Gastrocnemius medialis (tissue), 4 donors: ENCODE results near the gene GTF2E1. TPM values are rescaled to one million over a fixed set of nuclear protein-coding genes. Genes with fewer than 3 reads are reported as not detected.

ENCODE experiments used
- ATAC-seq, 2 donors: fragments of 150-250 bp; one replicate each; pipeline ENCODE4 v1.9.1; 2016
- DNase-seq, 2 donors: peaks; one replicate each; pipeline ENCODE4 v3.0.0-alpha.2; 2019
- H3K27ac ChIP-seq, 4 donors: fragments of 200-600 bp; sonication (generic); 1 replicate in 1 of 4; 2 replicates in 3 of 4; pipeline ENCODE4 v1.5.1; 2016 to 2018; ENCODE audit warnings: mild to moderate bottlenecking in 2 of 4, moderate library complexity in 1 of 4
- H3K27me3 ChIP-seq, 3 donors: fragments of 200-600 bp; sonication (generic) in 2 of 3; 1 replicate in 1 of 3; 2 replicates in 2 of 3; pipeline versions ENCODE4 v1.5.1 to v1.6.0; 2016 to 2019; ENCODE audit warnings: mild to moderate bottlenecking in 1 of 3, moderate library complexity in 1 of 3
- H3K36me3 ChIP-seq, 2 donors: fragments of 200-600 bp; sonication (generic) in 1 of 2; one replicate each; pipeline ENCODE4 v1.5.1; 2017 to 2018
- H3K4me1 ChIP-seq, 2 donors: fragments of 200-600 bp; sonication (generic) in 1 of 2; one replicate each; pipeline ENCODE4 v1.5.1; 2016 to 2017; ENCODE audit warnings: mild to moderate bottlenecking in 2 of 2
- H3K4me3 ChIP-seq, 4 donors: fragments of 200-600 bp; sonication (generic) in 3 of 4; 1 replicate in 1 of 4; 2 replicates in 3 of 4; pipeline ENCODE4 v1.5.1; 2016 to 2019; ENCODE audit warnings: mild to moderate bottlenecking in 2 of 4
- H3K9me3 ChIP-seq, 3 donors: fragments of 200-600 bp; sonication (generic) in 2 of 3; 1 replicate in 1 of 3; 2 replicates in 2 of 3; pipeline ENCODE4 v1.5.1; 2016 to 2019
- POLR2A ChIP-seq, 2 donors: fragments of 450-650 bp; IDR thresholded peaks; one replicate each; pipeline ENCODE4 v1.6.1; 2017; ENCODE audit warnings: antibody characterized with exemption in 2 of 2, mild to moderate bottlenecking in 2 of 2, moderate library complexity in 2 of 2
- in situ Hi-C, 4 donors: fragments of 200-750 bp; cut with MboI; loops; one replicate each; pipeline versions ENCODE4 v1.15.0 to v1.8.0; 2017; ENCODE audit warnings: low sequenced_read_pairs in 4 of 4
- intact Hi-C: fragments of 100-400 bp; cut with DNase I; formaldehyde crosslinking; loops from one replicate; pipeline ENCODE4 v1.15.1; 2023; ENCODE audit warnings: low total_unique reads
- total RNA-seq, 4 donors: library from RNA; depleted of rRNA; stranded (reverse); fragments of >200 nt; gene quantifications; one replicate each; pipeline versions ENCODE4 v1.1.0 to v1.2.3, GENCODE V29; 2016
- TF ChIP-seq, protein P1 (sequence below), 5 experiments: fragments of 450-650 bp in 3 of 5; fragments of 200-600 bp in 2 of 5; sonication (generic) in 2 of 5; IDR thresholded peaks in 4 of 5; conservative IDR thresholded peaks in 1 of 5; 1 replicate in 4 of 5; 2 replicates in 1 of 5; pipeline ENCODE4 v1.5.1; 2016 to 2019; ENCODE audit warnings: antibody characterized with exemption in 5 of 5, mild to moderate bottlenecking in 3 of 5, moderate library complexity in 3 of 5

GTF2E1 gene
- total RNA-seq, 4 donors from 2014 or later: 7.3 to 23.8 (median 19.3) TPM

DNA sequence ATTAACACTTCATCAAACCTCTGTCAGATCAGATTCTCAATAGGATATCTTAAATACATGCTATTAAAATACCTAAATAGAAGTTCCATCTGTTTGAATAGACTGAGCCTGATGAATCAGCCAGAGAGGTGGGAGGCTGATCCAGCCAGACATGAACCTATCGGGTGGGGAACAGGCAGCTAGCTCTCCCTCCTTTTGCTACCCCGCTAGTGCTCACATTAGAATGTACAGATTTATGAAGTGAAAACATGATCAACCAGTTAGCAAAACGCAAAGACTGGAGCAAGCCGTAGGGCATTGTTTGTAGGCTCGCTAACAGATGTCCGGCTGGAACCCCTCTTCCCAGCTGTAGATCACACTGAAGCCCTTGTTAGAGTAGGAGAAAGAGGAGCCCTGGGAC lies 54.4 kb downstream of the GTF2E1 start:
- no peak overlapping the region for H3K4me3 ChIP-seq
- no peaks in the 10 kb centered on the region for H3K9me3 ChIP-seq
- intact Hi-C loops (no loop called here), in situ Hi-C loops (loop anchor here (5.0 to 25.0 kb wide), 4 partner anchors 232 to 560 kb away; no protein-coding TSS in a partner anchor)
- ATAC-seq (no peak), DNase-seq (no peak)
- H3K4me1 ChIP-seq: peaks cover 0 to 7% of the 10 kb centered on the region in 2 donors
- no peak overlapping the region for H3K27ac ChIP-seq
- H3K27me3 ChIP-seq: no peaks in the 10 kb centered on the region
- no peak for TF ChIP-seq POLR2A (IDR thresholded peaks at IDR 0.05)
- TF ChIP-seq, protein P1, sequence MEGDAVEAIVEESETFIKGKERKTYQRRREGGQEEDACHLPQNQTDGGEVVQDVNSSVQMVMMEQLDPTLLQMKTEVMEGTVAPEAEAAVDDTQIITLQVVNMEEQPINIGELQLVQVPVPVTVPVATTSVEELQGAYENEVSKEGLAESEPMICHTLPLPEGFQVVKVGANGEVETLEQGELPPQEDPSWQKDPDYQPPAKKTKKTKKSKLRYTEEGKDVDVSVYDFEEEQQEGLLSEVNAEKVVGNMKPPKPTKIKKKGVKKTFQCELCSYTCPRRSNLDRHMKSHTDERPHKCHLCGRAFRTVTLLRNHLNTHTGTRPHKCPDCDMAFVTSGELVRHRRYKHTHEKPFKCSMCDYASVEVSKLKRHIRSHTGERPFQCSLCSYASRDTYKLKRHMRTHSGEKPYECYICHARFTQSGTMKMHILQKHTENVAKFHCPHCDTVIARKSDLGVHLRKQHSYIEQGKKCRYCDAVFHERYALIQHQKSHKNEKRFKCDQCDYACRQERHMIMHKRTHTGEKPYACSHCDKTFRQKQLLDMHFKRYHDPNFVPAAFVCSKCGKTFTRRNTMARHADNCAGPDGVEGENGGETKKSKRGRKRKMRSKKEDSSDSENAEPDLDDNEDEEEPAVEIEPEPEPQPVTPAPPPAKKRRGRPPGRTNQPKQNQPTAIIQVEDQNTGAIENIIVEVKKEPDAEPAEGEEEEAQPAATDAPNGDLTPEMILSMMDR (IDR thresholded peaks at IDR 0.05 in 4 of 5, conservative IDR thresholded peaks at IDR 0.05 in 1 of 5): no peak
- H3K36me3 ChIP-seq: no peaks in the 10 kb centered on the region

DNA sequence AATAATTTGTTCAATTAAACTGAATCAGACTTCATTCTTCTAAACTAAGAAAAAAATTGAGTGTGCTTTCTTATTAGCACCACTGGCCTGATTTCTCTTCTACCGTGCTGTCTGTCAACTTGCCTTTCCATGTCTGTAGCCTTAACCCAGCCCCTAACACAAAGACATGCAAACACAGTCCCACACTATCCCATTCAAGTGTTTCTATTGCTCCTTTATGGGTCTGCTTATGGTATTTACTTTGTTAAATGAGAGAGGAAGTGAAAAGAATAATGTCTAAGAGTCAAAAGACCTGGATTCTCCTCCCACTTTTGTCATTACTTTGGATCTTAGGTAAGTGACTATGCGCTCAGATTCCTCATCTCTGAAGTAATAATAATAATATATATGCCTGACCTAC lies 55.3 kb downstream of the GTF2E1 start:
- Histone ChIP-seq H3K36me3 (no peaks in the 10 kb centered on the region), H3K27me3 (no peaks in the 10 kb centered on the region), H3K4me1 (peaks cover 0 to 7% of the 10 kb centered on the region in 2 donors), H3K4me3 (no peak overlapping the region), H3K27ac (no peak overlapping the region), H3K9me3 (no peaks in the 10 kb centered on the region)
- TF ChIP-seq POLR2A (IDR thresholded peaks at IDR 0.05): no peak
- TF ChIP-seq, protein P1 (IDR thresholded peaks at IDR 0.05 in 4 of 5, conservative IDR thresholded peaks at IDR 0.05 in 1 of 5): no peak
- ATAC-seq (no peak), DNase-seq (no peak)
- in situ Hi-C loops (loop anchor here (5.0 to 25.0 kb wide), 4 partner anchors 233 to 561 kb away; no protein-coding TSS in a partner anchor), intact Hi-C loops (no loop called here)

DNA sequence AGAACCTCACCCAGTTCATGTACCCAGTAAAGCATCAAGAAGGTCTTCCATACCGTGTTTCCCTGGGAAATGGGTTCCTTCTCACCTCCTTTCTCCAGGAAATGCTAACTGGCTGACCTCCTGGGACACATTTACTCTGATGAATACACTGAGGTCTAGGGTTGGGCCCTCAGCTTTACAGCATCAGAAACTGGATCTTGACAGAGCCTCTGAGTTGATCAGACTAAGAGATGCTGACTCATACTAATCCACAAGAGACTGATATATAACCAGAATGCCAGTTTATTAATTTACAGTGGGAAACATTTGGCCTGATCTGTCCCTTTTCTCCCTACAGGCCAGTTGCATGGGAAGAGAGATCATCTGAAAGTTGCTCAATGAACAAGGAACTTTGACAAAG lies 55.8 kb downstream of the GTF2E1 start:
- intact Hi-C loops: no loop called here
- Histone ChIP-seq H3K4me1 (peaks cover 0 to 7% of the 10 kb centered on the region in 2 donors), H3K4me3 (no peak overlapping the region), H3K27ac (no peak overlapping the region), H3K27me3 (no peaks in the 10 kb centered on the region), H3K36me3 (no peaks in the 10 kb centered on the region), H3K9me3 (no peaks in the 10 kb centered on the region)
- TF ChIP-seq, protein P1 (IDR thresholded peaks at IDR 0.05 in 4 of 5, conservative IDR thresholded peaks at IDR 0.05 in 1 of 5): no peak
- no peak for TF ChIP-seq POLR2A (IDR thresholded peaks at IDR 0.05)
- DNase-seq (no peak), ATAC-seq (no peak)
- in situ Hi-C loops: loop anchor here (5.0 to 25.0 kb wide), 4 partner anchors 234 to 561 kb away; no protein-coding TSS in a partner anchor

DNA sequence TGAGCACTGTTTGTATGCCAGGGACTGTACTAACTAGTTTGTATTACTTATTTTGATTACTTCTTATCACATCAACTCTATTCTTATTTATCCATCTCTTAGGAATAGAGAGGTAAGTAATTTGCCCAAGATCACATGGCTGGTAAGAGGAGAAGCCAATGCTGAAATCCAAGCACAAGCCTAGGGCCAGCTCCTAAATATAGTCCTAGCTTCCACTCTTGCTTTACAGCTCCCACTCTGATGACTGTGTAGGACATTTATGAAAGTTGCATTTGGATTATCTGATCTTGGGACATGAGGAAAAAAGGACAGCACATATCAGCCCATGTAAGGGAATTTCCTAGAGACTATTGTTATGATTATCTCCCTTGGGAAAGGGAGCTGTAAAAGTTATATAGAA lies 58.1 kb downstream of the GTF2E1 start:
- ATAC-seq: peak; percentile 74 to 86
- in situ Hi-C loops (loop anchor here in 1 of 4 donors (25.0 kb wide), 1 partner anchor 563 kb away; no protein-coding TSS in a partner anchor), intact Hi-C loops (no loop called here)
- DNase-seq: no peak
- Histone ChIP-seq H3K36me3 (no peaks in the 10 kb centered on the region), H3K27me3 (no peaks in the 10 kb centered on the region), H3K9me3 (no peaks in the 10 kb centered on the region), H3K4me3 (no peak overlapping the region), H3K4me1 (peaks cover 0 to 7% of the 10 kb centered on the region in 2 donors), H3K27ac (peak overlapping the region in 1 of 4 donors; percentile 44)
- no peak for TF ChIP-seq POLR2A (IDR thresholded peaks at IDR 0.05)
- TF ChIP-seq, protein P1 (IDR thresholded peaks at IDR 0.05 in 4 of 5, conservative IDR thresholded peaks at IDR 0.05 in 1 of 5): no peak

DNA sequence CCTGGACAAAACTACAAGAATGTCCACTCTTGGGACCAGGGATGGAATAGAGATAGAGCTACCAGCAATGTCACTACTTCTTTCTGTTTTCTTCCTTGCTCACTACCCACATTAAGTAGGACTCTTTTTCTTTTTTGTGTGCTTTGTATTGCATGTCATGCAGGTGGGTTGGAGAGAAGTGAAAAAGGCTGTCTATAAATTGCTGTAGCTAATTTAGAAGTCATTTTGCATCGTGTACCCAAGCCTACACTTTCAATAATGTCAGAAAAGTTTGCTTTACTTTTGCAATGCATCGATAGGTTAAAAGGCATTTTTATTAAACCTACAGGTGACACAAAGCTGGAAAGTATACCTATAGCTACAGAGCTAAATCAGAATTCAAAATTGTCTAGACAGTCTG lies 58.9 kb downstream of the GTF2E1 start:
- in situ Hi-C loops (loop anchor here in 1 of 4 donors (25.0 kb wide), 1 partner anchor 564 kb away; no protein-coding TSS in a partner anchor), intact Hi-C loops (no loop called here)
- no peak for ATAC-seq
- Histone ChIP-seq H3K4me1 (peaks cover 0 to 7% of the 10 kb centered on the region in 2 donors), H3K4me3 (no peak overlapping the region), H3K36me3 (no peaks in the 10 kb centered on the region), H3K27ac (no peak overlapping the region), H3K9me3 (no peaks in the 10 kb centered on the region), H3K27me3 (no peaks in the 10 kb centered on the region)
- TF ChIP-seq, protein P1 (IDR thresholded peaks at IDR 0.05 in 4 of 5, conservative IDR thresholded peaks at IDR 0.05 in 1 of 5): no peak
- no peak for TF ChIP-seq POLR2A (IDR thresholded peaks at IDR 0.05)
- DNase-seq: no peak
